ENCODE data around the gene TNNC2. TPM values are rescaled to one million over a fixed set of nuclear protein-coding genes. Genes with fewer than 3 reads are reported as not detected.

TNNC2 gene
- polyA plus RNA-seq, 1 donor from 2014 or later = 3.8 TPM

DNA sequence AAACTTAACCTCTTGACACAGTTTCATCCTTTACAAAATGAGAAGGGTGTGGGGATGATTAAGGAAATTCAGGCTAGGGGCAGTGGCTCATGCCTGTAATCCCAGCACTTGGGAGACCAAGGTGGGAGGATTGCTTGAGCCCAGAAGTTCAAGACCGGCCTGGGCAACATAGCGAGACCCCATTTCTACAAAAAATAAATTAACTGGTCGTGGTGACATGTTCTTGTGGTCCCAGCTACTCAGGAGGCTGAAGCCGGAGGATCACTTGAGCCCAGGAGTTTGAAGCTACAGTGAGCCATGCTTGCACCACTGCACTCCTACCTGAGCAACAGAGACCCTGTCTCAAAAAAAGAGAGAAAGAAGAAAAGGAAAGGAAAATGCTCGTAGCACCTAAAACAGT is 39.3 kb upstream of the TNNC2 start:
- Histone ChIP-seq H3K4me2 (ENCODE audit: low read length) (no peak overlapping the region), H3K36me3 (ENCODE audit: insufficient read depth, low read length) (no peaks in the 10 kb centered on the region), H4K20me1 (ENCODE audit: insufficient read depth) (no peaks in the 10 kb centered on the region), H3K27ac (ENCODE audit: low read length) (no peak overlapping the region), H3F3A (ENCODE audit: insufficient read depth, low read length, poor library complexity, severe bottlenecking) (no peaks in the 10 kb centered on the region), H3K79me2 (replicated peaks; ENCODE audit: insufficient read depth, low read length) (no peaks in the 10 kb centered on the region), H3K9me2 (ENCODE audit: insufficient read depth, low read length) (no peaks in the 10 kb centered on the region), H3K9me3 (ENCODE audit: low read length) (no peaks in the 10 kb centered on the region), H3K4me3 (ENCODE audit: low read length) (no peak overlapping the region), H3K9ac (ENCODE audit: low read length) (no peak overlapping the region), H2AFZ (ENCODE audit: low read depth, low read length) (no peak overlapping the region), H3K27me3 (ENCODE audit: insufficient read depth, low read depth, low read length) (no peaks in the 10 kb centered on the region)
- TF ChIP-seq, protein P1, sequence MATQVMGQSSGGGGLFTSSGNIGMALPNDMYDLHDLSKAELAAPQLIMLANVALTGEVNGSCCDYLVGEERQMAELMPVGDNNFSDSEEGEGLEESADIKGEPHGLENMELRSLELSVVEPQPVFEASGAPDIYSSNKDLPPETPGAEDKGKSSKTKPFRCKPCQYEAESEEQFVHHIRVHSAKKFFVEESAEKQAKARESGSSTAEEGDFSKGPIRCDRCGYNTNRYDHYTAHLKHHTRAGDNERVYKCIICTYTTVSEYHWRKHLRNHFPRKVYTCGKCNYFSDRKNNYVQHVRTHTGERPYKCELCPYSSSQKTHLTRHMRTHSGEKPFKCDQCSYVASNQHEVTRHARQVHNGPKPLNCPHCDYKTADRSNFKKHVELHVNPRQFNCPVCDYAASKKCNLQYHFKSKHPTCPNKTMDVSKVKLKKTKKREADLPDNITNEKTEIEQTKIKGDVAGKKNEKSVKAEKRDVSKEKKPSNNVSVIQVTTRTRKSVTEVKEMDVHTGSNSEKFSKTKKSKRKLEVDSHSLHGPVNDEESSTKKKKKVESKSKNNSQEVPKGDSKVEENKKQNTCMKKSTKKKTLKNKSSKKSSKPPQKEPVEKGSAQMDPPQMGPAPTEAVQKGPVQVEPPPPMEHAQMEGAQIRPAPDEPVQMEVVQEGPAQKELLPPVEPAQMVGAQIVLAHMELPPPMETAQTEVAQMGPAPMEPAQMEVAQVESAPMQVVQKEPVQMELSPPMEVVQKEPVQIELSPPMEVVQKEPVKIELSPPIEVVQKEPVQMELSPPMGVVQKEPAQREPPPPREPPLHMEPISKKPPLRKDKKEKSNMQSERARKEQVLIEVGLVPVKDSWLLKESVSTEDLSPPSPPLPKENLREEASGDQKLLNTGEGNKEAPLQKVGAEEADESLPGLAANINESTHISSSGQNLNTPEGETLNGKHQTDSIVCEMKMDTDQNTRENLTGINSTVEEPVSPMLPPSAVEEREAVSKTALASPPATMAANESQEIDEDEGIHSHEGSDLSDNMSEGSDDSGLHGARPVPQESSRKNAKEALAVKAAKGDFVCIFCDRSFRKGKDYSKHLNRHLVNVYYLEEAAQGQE (IDR thresholded peaks at IDR 0.05; ENCODE audit: borderline replicate concordance) = no peak
- TF ChIP-seq POLR2AphosphoS5 (IDR thresholded peaks at IDR 0.05) = no peak
- no peak for TF ChIP-seq MXI1 (conservative IDR thresholded peaks at IDR 0.05; ENCODE audit: poor library complexity, severe bottlenecking)
- no peak for TF ChIP-seq CTCF (IDR thresholded peaks at IDR 0.05; ENCODE audit: poor library complexity, severe bottlenecking)
- TF ChIP-seq EP300 (conservative IDR thresholded peaks at IDR 0.05; ENCODE audit: poor library complexity, severe bottlenecking) = no peak
- no peak for TF ChIP-seq SMC3 (conservative IDR thresholded peaks at IDR 0.05; ENCODE audit: poor library complexity)
- no peak for TF ChIP-seq RAD21 (conservative IDR thresholded peaks at IDR 0.05)
- no peak for TF ChIP-seq TAF1 (IDR thresholded peaks at IDR 0.05; ENCODE audit: low read depth)
- no peak for TF ChIP-seq EZH2 (IDR thresholded peaks at IDR 0.05; ENCODE audit: borderline replicate concordance, insufficient read depth, low read length, poor library complexity, severe bottlenecking)

GRCh38 chr20:45863543-45864470 is 36.7 kb upstream of the TNNC2 start:
- H3K9me2 ChIP-seq (ENCODE audit: insufficient read depth, low read length) = no peaks in the 10 kb centered on the region

More at GRCh38 chr20:45863543-45864470, 36.7 kb upstream of the TNNC2 start:
- TF ChIP-seq EP300 (conservative IDR thresholded peaks at IDR 0.05; ENCODE audit: poor library complexity, severe bottlenecking) (no peak), CTCF (IDR thresholded peaks at IDR 0.05; ENCODE audit: poor library complexity, severe bottlenecking) (no peak), MXI1 (conservative IDR thresholded peaks at IDR 0.05; ENCODE audit: poor library complexity, severe bottlenecking) (no peak), POLR2AphosphoS5 (IDR thresholded peaks at IDR 0.05) (no peak), EZH2 (IDR thresholded peaks at IDR 0.05; ENCODE audit: borderline replicate concordance, insufficient read depth, low read length, poor library complexity, severe bottlenecking) (no peak), SMC3 (conservative IDR thresholded peaks at IDR 0.05; ENCODE audit: poor library complexity) (no peak), TAF1 (IDR thresholded peaks at IDR 0.05; ENCODE audit: low read depth) (no peak), RAD21 (conservative IDR thresholded peaks at IDR 0.05) (no peak)
- TF ChIP-seq, protein P1 (IDR thresholded peaks at IDR 0.05; ENCODE audit: borderline replicate concordance) = no peak
- Histone ChIP-seq H4K20me1 (ENCODE audit: insufficient read depth) (no peaks in the 10 kb centered on the region), H3K9me3 (ENCODE audit: low read length) (no peaks in the 10 kb centered on the region), H2AFZ (ENCODE audit: low read depth, low read length) (no peak overlapping the region), H3K4me2 (ENCODE audit: low read length) (no peak overlapping the region), H3K9ac (ENCODE audit: low read length) (no peak overlapping the region), H3K27ac (ENCODE audit: low read length) (no peak overlapping the region), H3K36me3 (ENCODE audit: insufficient read depth, low read length) (no peaks in the 10 kb centered on the region), H3K79me2 (replicated peaks; ENCODE audit: insufficient read depth, low read length) (peaks cover 5% of the 10 kb centered on the region), H3K4me3 (ENCODE audit: low read length) (no peak overlapping the region), H3K27me3 (ENCODE audit: insufficient read depth, low read depth, low read length) (no peaks in the 10 kb centered on the region), H3F3A (ENCODE audit: insufficient read depth, low read length, poor library complexity, severe bottlenecking) (no peaks in the 10 kb centered on the region)

All from neural cell (in vitro differentiated cells).